Jurkat, Clone E6-1 (cell line): Measurements from ENCODE around the gene CILP2.

ENCODE experiments used
- DNase-seq: peaks from one replicate; pipeline ENCODE4 v3.0.0-alpha.2; 2011; ENCODE audit warnings: low read depth, low spot score
- H3K4me3 ChIP-seq: 2 replicates; pipeline ENCODE4 v1.5.1; 2011; ENCODE audit warnings: mild to moderate bottlenecking, low read length, control low read depth, moderate library complexity

Gene CILP2

GRCh38 chr19:19504754-19505668 is 33.1 kb upstream of the CILP2 start:
- no peak overlapping the region for H3K4me3 ChIP-seq
- DNase-seq = no peak

- no peak overlapping the region for H3K4me3 ChIP-seq
- DNase-seq = no peak
Observed at GRCh38 chr19:19505669-19506326, 32.3 kb upstream of the CILP2 start.

GRCh38 chr19:19506592-19506991 is 31.5 kb upstream of the CILP2 start:
- no peak for DNase-seq
- H3K4me3 ChIP-seq = no peak overlapping the region

DNA sequence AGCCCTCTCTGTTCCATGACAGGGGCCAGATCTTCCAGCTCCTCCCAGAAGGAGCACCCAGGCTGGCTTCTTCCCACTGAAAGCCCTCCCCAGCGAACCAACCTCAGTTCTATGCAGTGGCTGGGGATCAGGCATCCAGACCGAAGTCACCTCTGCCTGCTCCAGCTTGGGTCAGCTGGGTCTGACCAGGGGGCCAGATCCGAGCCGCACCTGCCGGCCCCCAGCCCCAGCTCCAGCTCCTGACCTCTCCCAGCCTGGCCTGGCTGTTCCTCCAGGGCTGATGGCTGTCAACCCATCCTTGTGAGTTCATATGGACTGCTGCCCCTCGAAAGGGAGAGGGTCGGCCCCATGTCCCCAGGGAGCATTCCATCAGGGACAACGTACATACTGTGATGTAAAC is 30.7 kb upstream of the CILP2 start:
- no peak overlapping the region for H3K4me3 ChIP-seq
- no peak for DNase-seq

- DNase-seq = no peak
- no peak overlapping the region for H3K4me3 ChIP-seq
Observed at GRCh38 chr19:19508217-19508616, 29.8 kb upstream of the CILP2 start.

GRCh38 chr19:19510432-19510831 is 27.6 kb upstream of the CILP2 start:
- no peak for DNase-seq
- no peak overlapping the region for H3K4me3 ChIP-seq

DNA sequence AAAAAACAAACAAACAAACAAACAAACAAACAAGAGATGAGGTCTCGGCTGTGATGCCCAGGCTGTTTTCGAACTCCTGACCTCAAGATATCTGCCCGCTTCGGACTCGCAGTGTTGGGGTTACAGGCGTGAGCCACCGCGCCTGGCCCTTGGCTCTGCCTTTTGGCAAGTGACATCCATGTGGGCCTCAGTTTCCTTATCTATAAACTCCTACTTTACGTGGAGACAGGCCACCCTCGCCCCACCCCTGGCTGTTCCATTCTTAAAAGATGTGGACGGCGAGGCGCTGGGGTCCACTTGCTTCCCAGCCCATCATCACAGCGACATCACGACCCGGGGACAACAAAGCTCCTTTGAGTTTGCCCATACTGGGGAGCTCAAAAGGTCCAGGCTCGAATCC is 24.4 kb upstream of the CILP2 start:
- no peak overlapping the region for H3K4me3 ChIP-seq
- DNase-seq = no peak

DNA sequence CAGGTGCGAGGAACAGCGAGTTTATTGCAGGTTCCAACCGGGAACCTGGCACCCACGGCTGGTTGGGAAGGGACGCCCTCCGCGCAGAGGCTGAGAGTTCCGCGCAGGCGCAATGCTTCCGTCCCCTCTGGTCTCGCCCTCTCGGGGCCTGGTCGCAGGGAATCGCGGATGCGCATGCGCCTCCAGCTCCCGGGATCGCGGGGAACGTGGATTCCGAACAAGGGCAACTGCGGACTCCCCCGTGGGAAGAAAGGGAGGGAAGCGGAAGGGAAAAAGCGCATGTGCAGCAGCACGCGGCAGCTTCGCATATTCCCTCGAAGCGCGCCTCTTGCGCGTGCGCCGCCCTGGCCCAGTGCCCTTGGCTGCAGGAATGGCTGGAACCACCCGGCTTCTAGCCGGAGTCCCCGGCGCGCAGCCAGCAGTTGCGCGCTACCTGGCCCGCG is 23.8 kb upstream of the CILP2 start:
- no peak overlapping the region for H3K4me3 ChIP-seq
- no peak for DNase-seq

- DNase-seq = no peak
- H3K4me3 ChIP-seq = peak within 1 kb of the TSS; percentile 96
Observed at GRCh38 chr19:19514881-19515641, 23.0 kb upstream of the CILP2 start, which contains the start of gene TSSK6. Gene TSSK6, minus strand, starts transcription at chr19:19515548. Its CDS starts 121 bp downstream, at chr19:19515427.

DNA sequence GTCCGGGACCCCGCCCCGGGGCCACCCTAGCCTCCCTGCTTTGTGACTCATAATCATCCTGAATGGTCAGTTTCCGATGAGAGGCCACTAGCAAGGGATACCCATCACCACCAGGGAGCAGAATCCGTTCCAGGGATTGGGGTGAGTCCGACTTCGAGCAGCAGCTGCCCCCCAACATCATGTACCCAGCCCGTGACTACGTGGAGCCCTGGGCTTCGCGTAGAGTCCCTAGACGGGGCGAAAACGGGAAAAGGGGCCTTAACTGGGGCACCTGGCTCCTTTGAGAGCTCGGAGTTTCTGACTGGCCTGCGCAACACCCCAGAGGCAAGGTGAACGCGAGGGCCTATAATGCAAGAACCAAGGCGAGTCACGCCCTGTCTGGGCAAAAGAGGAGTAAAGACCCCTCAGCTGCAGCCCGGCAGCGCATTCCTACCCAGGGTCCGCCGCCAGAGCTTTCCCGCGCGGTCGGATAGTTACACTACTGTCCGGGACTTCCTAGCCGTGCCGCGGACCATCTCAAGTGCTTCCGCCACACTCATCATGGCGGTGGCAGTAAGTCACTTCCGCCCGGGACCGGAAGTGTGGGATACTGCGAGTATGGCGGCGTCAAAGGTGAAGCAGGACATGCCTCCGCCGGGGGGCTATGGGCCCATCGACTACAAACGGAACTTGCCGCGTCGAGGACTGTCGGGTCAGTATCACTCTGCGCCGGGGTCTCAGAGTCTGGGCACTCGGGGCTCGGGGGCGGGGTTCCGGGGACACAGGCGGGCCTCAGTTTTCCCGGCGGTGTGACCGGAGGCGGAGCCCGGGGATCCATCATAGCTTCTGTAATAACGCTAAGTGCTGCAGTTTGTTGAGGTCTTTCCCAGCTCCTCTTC is 22.2 kb upstream of the CILP2 start, which contains the start of gene NDUFA13:
Gene NDUFA13, plus strand, starts transcription at position 584 of the 878 bp plus-strand sequence. Its CDS starts 14 bp downstream, at position 598.
- peak; percentile 86 for DNase-seq
- H3K4me3 ChIP-seq = peak within 1 kb of the TSS; percentile 96

GRCh38 chr19:19517235-19517619 is 20.8 kb upstream of the CILP2 start:
- H3K4me3 ChIP-seq = peak overlapping the region; percentile 96

DNA sequence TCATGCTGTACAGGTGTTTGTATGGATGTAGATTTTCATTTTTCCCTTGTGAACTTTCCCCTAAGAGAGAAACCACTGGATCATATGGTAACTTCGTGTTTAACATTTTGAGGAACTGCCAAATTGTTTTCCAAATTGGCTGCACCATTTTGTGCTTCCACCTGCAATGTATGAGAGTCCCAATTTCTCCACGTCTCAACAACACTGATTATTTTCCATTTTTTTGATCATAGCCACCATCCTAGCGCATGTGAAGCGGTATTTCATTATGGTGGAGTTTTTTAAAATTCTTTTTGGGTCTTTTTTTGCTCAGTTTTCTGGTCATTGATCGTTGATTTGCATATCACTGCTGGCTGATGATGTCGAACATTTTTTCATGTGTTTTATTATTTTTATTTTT is 17.1 kb upstream of the CILP2 start:
- H3K4me3 ChIP-seq = no peak overlapping the region
- no peak for DNase-seq

More at GRCh38 chr19:19517235-19517619, 20.8 kb upstream of the CILP2 start:
- no peak for DNase-seq

DNA sequence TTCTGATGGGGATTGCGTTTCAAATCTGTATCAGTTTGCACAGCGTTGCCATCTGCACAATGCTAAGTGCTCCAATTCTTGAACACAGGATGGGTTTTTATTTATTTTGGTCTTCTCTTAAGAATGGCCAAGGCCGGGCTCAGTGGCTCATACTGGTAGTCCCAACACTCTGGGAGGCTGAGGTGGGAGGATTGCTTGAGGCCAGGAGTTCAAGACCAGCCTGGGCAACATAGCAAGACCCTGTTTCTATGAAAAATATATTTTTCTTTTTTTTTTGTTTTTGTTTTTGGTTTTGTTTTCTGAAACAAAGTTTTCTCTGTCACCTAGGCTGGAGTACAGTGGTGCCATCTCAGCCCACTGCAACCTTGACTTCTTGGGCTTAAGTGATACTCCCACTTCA is 14.9 kb upstream of the CILP2 start:
- DNase-seq = no peak

GRCh38 chr19:19524053-19524452 is 14.0 kb upstream of the CILP2 start:
- DNase-seq = no peak
- no peak overlapping the region for H3K4me3 ChIP-seq

More for the DNA sequence above, 14.9 kb upstream of the CILP2 start:
- no peak overlapping the region for H3K4me3 ChIP-seq

GRCh38 chr19:19525611-19526380 is 12.3 kb upstream of the CILP2 start:
- H3K4me3 ChIP-seq = no peak overlapping the region
- no peak for DNase-seq

DNA sequence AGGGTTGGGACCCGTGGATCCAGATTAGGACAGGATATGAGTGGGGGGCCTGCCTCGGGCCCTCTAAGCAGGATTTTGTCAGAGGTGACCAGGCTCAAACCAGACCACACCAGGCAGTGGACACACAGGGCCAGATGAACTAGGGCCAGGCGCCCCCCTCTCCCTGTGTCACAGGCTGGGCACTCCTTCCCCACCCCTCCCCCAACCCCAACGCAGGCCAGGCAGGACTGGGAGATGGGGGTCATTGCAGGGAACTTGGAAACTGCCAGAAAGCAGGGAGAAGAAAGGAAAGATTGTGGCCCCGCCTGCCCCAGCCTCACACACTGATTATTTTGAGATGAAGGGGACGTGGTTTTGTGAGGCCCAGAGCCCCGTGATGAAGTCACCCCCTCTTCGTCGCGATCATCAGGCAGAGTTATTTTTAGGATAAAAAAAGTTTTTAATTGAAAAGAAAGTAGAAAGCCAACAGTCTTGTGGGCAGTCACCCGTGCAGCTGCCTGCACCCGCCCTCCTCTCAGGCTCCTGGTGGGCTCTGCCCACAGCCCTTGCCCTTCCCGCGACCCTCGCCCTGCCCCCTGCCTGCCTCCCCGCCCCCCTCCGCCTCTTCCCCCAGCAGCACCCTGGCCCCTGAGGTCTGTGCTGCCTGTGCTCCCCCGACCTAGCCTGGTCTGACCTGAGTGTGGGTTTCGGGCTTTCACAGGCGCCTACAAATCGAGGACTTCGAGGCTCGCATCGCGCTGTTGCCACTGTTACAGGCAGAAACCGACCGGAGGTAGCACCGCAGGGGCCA is 11.3 kb upstream of the CILP2 start:
- H3K4me3 ChIP-seq = no peak overlapping the region
- DNase-seq = peak; percentile 28

GRCh38 chr19:19527371-19527656 is 10.8 kb upstream of the CILP2 start:
- no peak overlapping the region for H3K4me3 ChIP-seq
- DNase-seq = no peak
